Right lobe of liver (tissue), 4 donors: ENCODE results near the gene GPR31.

Source experiments
- CTCF ChIP-seq, 4 donors: fragments of 200-600 bp in 3 of 4; fragments of 450-650 bp in 1 of 4; IDR thresholded peaks; one replicate each; pipeline versions ENCODE4 v1.5.1 to v1.8.0; 2016 to 2022; ENCODE audit warnings: antibody characterized with exemption in 4 of 4, mild to moderate bottlenecking in 2 of 4
- POLR2A ChIP-seq: fragments of 450-650 bp; IDR thresholded peaks from one replicate; pipeline ENCODE4 v1.6.1; 2017; ENCODE audit warnings: antibody characterized with exemption, mild to moderate bottlenecking
- donor health status: DM: no; HTN: no; CAD: no.
- donor health status: DM: no; HTN: no; CAD: no.
- donor health status: DM: no; HTN: yes; CAD: no.

GRCh38 chr6:167112421-167112820 lies 45.4 kb downstream of the GPR31 start:
- TF ChIP-seq CTCF (IDR thresholded peaks at IDR 0.05) (no peak), POLR2A (no peak)
